Peyer's patch (tissue), 4 donors: Measurements from ENCODE around the gene ACP1.

Source experiments
- POLR2A ChIP-seq, 2 donors: fragments of 450-650 bp; IDR thresholded peaks; one replicate each; pipeline ENCODE4 v1.5.1; 2017; ENCODE audit warnings: antibody characterized with exemption in 2 of 2, mild to moderate bottlenecking in 2 of 2, moderate library complexity in 2 of 2
- TF ChIP-seq, protein P1 (sequence below), 6 experiments: fragments of 450-650 bp in 4 of 6; fragments of 200-600 bp in 2 of 6; sonication (generic) in 1 of 6; IDR thresholded peaks; one replicate each; pipeline ENCODE4 v1.5.1; 2017 to 2019; ENCODE audit warnings: antibody characterized with exemption in 6 of 6, mild to moderate bottlenecking in 3 of 6, moderate library complexity in 1 of 6

DNA sequence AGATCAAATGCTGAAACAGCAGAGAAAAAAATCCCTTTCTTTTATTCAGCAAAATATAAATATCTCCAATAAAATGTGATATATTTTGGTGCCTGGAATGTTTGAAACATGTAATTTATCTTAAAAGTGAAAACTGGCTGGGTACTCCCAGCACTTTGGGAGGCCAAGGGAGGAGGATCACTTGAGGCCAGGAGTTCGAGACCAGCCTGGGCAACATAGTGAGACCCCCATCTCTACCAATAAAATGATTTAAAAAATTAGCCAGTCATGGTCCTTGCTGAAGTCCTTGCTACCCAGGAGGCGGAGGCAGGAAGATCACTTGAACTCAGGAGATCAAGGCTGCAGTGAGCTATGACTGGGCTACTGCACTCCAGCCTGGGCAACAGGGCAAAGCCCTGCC, 9.6 kb upstream of the ACP1 start:
- TF ChIP-seq, protein P1, sequence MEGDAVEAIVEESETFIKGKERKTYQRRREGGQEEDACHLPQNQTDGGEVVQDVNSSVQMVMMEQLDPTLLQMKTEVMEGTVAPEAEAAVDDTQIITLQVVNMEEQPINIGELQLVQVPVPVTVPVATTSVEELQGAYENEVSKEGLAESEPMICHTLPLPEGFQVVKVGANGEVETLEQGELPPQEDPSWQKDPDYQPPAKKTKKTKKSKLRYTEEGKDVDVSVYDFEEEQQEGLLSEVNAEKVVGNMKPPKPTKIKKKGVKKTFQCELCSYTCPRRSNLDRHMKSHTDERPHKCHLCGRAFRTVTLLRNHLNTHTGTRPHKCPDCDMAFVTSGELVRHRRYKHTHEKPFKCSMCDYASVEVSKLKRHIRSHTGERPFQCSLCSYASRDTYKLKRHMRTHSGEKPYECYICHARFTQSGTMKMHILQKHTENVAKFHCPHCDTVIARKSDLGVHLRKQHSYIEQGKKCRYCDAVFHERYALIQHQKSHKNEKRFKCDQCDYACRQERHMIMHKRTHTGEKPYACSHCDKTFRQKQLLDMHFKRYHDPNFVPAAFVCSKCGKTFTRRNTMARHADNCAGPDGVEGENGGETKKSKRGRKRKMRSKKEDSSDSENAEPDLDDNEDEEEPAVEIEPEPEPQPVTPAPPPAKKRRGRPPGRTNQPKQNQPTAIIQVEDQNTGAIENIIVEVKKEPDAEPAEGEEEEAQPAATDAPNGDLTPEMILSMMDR (IDR thresholded peaks at IDR 0.05): no peak
- TF ChIP-seq POLR2A (IDR thresholded peaks at IDR 0.05): no peak
